H1 (cell line): ENCODE results near the gene MEGF11. TPM values are rescaled to one million over a fixed set of nuclear protein-coding genes. Genes with fewer than 3 reads are reported as not detected.

Experiments
- ASH2L ChIP-seq: fragments of 200-600, 300-600 bp; sonication (generic); IDR thresholded peaks from one replicate; pipeline ENCODE4 v1.7.1; 2017; ENCODE audit warnings: low read length
- BRCA1 ChIP-seq: IDR thresholded peaks from 2 replicates; pipeline ENCODE4 v1.6.1; 2012; ENCODE audit warnings: low read depth, low read length, improper control_type of control experiment
- EP300 ChIP-seq, 2 experiments: IDR thresholded peaks; 1 replicate in 1 of 2; 2 replicates in 1 of 2; pipeline ENCODE4 v1.6.1; 2011 to 2012; ENCODE audit warnings: low read depth in 2 of 2, low read length in 2 of 2, mild to moderate bottlenecking in 2 of 2, borderline replicate concordance in 1 of 2, inconsistent platforms in 1 of 2, moderate library complexity in 1 of 2
- FOSL1 ChIP-seq: IDR thresholded peaks from 2 replicates; pipeline ENCODE4 v1.6.1; 2011; ENCODE audit warnings: mild to moderate bottlenecking, low read depth, low read length, moderate library complexity; ENCODE audit not compliant: insufficient read depth
- GTF2F1 ChIP-seq: IDR thresholded peaks from 2 replicates; pipeline ENCODE4 v1.6.1; 2012; ENCODE audit warnings: low read depth, low read length, improper control_type of control experiment, borderline replicate concordance
- JUN ChIP-seq: IDR thresholded peaks from 2 replicates; pipeline ENCODE4 v1.6.1; 2011; ENCODE audit warnings: low read depth, mild to moderate bottlenecking, improper control_type of control experiment, low read length
- KDM4A ChIP-seq: IDR thresholded peaks from one replicate; pipeline ENCODE4 v1.7.1; 2012; ENCODE audit warnings: low read depth, mild to moderate bottlenecking, moderate library complexity, low read length, inconsistent platforms; ENCODE audit not compliant: severe bottlenecking
- KDM5A ChIP-seq: fragments of 200-600 bp; IDR thresholded peaks from 2 replicates; pipeline ENCODE4 v1.7.1; 2012; ENCODE audit warnings: mild to moderate bottlenecking, low read length, inconsistent platforms, mixed read lengths
- MAFK ChIP-seq: IDR thresholded peaks from 2 replicates; pipeline ENCODE4 v1.6.1; 2012; ENCODE audit warnings: low read depth, mild to moderate bottlenecking, improper control_type of control experiment, low read length
- NANOG ChIP-seq: IDR thresholded peaks from 2 replicates; pipeline ENCODE4 v1.6.1; 2011; ENCODE audit warnings: low read length, low read depth, mild to moderate bottlenecking, inconsistent platforms; ENCODE audit not compliant: insufficient read depth, poor library complexity, severe bottlenecking
- NRF1 ChIP-seq: IDR thresholded peaks from 2 replicates; pipeline ENCODE4 v1.6.1; 2011; ENCODE audit warnings: mild to moderate bottlenecking, low read depth, low read length, improper control_type of control experiment
- PHF8 ChIP-seq: fragments of 200-600 bp; sonication (generic); conservative IDR thresholded peaks from 2 replicates; pipeline ENCODE4 v1.7.1; 2012; ENCODE audit warnings: low read depth, mild to moderate bottlenecking, inconsistent platforms, low read length, moderate library complexity
- POLR2A ChIP-seq, 2 experiments: IDR thresholded peaks; 1 replicate in 1 of 2; 2 replicates in 1 of 2; pipeline ENCODE4 v1.6.1; 2011; ENCODE audit warnings: low read depth in 2 of 2, low read length in 2 of 2, mild to moderate bottlenecking in 2 of 2; ENCODE audit errors: control extremely low read depth in 1 of 2
- POU5F1 ChIP-seq: IDR thresholded peaks from 2 replicates; pipeline ENCODE4 v1.6.1; 2011; ENCODE audit warnings: low read depth, mild to moderate bottlenecking, low read length, moderate library complexity
- RBBP5 ChIP-seq: IDR thresholded peaks from 2 replicates; pipeline ENCODE4 v1.7.1; 2012; ENCODE audit warnings: low read depth, mild to moderate bottlenecking, inconsistent platforms, low read length, moderate library complexity, borderline replicate concordance
- RNF2 ChIP-seq: fragments of 200-900, 300-1000 bp; sonication (generic); IDR thresholded peaks from 2 replicates; pipeline ENCODE4 v1.7.1; 2016; ENCODE audit warnings: borderline replicate concordance, low read depth, mild to moderate bottlenecking, antibody characterized with exemption, low read length; ENCODE audit not compliant: poor library complexity, severe bottlenecking; ENCODE audit errors: missing control alignments
- SIX5 ChIP-seq: IDR thresholded peaks from 2 replicates; pipeline ENCODE4 v1.6.1; 2011; ENCODE audit warnings: mild to moderate bottlenecking, low read depth, low read length
- SP2 ChIP-seq: IDR thresholded peaks from 2 replicates; pipeline ENCODE4 v1.6.1; 2012; ENCODE audit warnings: mild to moderate bottlenecking, low read length, inconsistent platforms
- SP4 ChIP-seq: IDR thresholded peaks from 2 replicates; pipeline ENCODE4 v1.6.1; 2012; ENCODE audit warnings: low read length, inconsistent platforms
- SRF ChIP-seq: IDR thresholded peaks from 2 replicates; pipeline ENCODE4 v1.6.1; 2011; ENCODE audit warnings: mild to moderate bottlenecking, low read depth, low read length, moderate library complexity
- TAF1 ChIP-seq: IDR thresholded peaks from 2 replicates; pipeline ENCODE4 v1.6.1; 2011; ENCODE audit warnings: mild to moderate bottlenecking, low read depth, low read length
- TBP ChIP-seq: IDR thresholded peaks from 2 replicates; pipeline ENCODE4 v1.6.1; 2011; ENCODE audit warnings: low read depth, low read length, improper control_type of control experiment
- USF2 ChIP-seq: IDR thresholded peaks from 2 replicates; pipeline ENCODE4 v1.6.1; 2011; ENCODE audit warnings: low read length, improper control_type of control experiment
- polyA plus RNA-seq, 7 experiments: library from polyadenylated mRNA; depleted of rRNA in 3 of 7; stranded (reverse) in 5 of 7; unstranded in 2 of 7; fragments of >200 nt in 5 of 7; fragments of 200-250 nt in 2 of 7; gene quantifications; 1 replicate in 5 of 7; 2 replicates in 1 of 7; 4 replicates in 1 of 7; pipeline versions ENCODE4 v1.2.1 to v1.2.3, GENCODE V29; 2011 to 2013; ENCODE audit warnings: missing spikeins in 2 of 7, mixed read lengths in 2 of 7
- total RNA-seq: library from RNA; stranded (reverse); fragmentation: NEBNext Ultra II Directional; extraction: Animal tissue kit (Norgen Biotek cat#: 25700); gene quantifications from 2 replicates; pipeline ENCODE4 v1.2.1, GENCODE V29; 2021

Gene MEGF11
- total and polyA plus RNA-seq, 2 of the 8 experiments (the other 6 are each of a cell fraction or from before 2014, with no cell fraction given): 4.4 to 4.8 TPM

DNA sequence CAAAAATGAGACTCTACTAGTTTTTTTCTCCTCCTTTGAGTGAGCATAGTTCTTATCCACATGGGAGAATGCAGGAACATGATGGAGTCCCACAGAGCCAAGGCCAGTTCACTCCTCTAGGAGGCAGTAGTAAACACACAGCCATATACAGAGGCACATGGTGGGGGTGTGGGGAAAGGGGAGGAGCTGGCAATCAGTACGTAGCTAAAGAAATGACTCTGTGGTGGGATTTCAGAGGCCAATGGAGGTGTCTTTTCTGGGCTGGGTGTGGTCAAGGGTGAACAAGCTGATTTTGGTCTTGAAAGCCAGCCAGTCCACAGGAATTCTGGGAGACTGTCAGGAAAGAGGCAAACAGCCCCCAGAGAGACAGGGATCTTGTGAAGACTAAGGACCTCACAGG, 390.9 kb downstream of the MEGF11 start (continued):
- TF ChIP-seq USF2 (no peak), PHF8 (no peak), EP300 (IDR thresholded peaks at IDR 0.05; ENCODE audit: borderline replicate concordance in 1 of 2, low read depth in 2 of 2, low read length in 2 of 2) (no peak), NRF1 (no peak), NANOG (no peak), POU5F1 (no peak), TBP (no peak), ASH2L (no peak), POLR2A (IDR thresholded peaks at IDR 0.05; ENCODE audit: control extremely low read depth in 1 of 2, low read depth in 2 of 2, low read length in 2 of 2) (no peak), FOSL1 (no peak), SRF (no peak), TAF1 (no peak), SP2 (no peak), BRCA1 (no peak), KDM5A (no peak), RNF2 (no peak), SIX5 (no peak), JUN (no peak), SP4 (no peak), KDM4A (no peak), MAFK (no peak), GTF2F1 (no peak), RBBP5 (no peak)
